Stimulated activated CD8-positive, alpha-beta memory T cell treated with anti-CD3 and anti-CD28 coated beads, Interleukin-2, amount 100 ng/mL, for 1 hour (primary cell): ENCODE data around the gene SMTNL1.

Source experiments
- DNase-seq, 2 donors: peaks; one replicate each; pipeline ENCODE4 v3.0.0-alpha.2; 2020; ENCODE audit warnings: low read depth in 2 of 2

SMTNL1 gene, protein sequence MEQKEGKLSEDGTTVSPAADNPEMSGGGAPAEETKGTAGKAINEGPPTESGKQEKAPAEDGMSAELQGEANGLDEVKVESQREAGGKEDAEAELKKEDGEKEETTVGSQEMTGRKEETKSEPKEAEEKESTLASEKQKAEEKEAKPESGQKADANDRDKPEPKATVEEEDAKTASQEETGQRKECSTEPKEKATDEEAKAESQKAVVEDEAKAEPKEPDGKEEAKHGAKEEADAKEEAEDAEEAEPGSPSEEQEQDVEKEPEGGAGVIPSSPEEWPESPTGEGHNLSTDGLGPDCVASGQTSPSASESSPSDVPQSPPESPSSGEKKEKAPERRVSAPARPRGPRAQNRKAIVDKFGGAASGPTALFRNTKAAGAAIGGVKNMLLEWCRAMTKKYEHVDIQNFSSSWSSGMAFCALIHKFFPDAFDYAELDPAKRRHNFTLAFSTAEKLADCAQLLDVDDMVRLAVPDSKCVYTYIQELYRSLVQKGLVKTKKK

GRCh38 chr11:57536947-57537619 is at the start of gene SMTNL1:
Gene SMTNL1 (plus strand): TSS chr11:57537595. CDS start chr11:57542643, 5,048 bp downstream.
- DNase-seq: no peak

DNA sequence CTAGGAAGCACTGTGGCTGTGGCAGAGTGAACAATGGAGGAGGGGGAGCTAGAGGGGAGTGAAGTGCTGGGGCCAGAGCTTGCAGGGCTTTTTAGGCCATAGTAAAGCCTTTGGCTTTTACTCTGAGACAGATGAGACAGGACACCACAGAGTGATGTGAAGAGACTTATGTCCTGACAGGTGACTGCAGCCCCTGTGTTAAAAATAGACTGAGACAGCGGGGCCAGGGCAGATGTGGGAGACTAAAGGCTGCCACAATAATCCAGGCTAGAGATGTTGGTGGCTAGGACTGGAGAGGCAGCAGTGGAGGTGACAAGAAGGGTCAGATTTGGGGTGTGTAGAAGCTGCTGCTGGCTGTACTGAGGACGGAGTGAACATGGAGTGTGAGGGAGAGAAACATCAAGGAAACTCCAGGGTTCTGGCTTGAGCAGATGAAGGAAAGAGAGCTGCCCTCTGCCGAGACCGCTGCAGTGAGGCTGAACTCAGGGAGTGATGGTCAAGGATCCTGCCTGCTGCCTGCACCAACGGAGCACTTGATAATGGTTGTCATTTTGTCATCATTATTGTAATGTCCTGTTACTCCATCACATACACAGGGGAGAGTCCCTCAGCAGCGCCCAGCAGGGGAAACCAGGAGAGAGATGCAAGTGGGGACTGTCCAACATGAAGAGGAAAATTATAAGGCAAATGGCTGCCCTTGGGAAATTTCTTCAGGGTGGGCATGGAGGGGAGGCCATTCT is 49.3 kb upstream of the SMTNL1 start:
- no peak for DNase-seq

DNA sequence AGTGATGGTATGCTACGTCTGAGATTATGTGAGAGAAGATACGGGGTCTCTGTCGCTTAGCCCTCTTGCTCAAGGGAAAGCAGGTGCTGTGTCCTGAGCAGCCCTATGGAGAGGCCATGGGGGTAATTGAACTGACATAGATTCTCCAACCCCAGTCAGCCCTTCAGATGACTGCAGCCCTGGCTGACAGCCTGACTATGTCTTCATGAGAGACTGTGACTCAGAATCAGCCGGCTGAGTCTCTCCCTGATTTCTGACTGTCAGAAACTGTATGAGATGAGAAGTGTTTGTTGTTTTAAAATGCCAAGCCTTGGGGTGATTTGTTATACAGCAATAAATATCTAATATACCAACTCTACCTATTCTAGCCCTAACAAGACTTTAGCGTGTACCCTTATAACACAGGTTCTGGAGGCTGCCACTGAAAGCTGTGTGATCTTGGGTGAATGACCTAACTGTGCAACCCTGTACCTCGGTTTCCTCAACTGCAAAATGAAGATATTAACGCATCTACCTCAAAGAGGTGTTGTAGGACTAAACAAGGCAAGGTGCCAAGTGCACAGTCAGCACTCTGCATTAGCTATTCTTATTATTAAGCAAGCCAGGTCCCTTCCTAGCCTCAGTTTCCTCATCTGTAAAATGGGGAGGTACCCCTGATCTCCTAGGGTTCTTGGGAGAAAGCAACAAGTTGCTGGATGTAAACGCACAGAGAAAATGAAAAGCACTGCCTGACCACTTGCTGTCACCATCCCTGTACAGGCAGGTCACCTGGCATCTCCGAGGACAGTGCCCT is 46.7 kb upstream of the SMTNL1 start:
- DNase-seq: no peak

DNA sequence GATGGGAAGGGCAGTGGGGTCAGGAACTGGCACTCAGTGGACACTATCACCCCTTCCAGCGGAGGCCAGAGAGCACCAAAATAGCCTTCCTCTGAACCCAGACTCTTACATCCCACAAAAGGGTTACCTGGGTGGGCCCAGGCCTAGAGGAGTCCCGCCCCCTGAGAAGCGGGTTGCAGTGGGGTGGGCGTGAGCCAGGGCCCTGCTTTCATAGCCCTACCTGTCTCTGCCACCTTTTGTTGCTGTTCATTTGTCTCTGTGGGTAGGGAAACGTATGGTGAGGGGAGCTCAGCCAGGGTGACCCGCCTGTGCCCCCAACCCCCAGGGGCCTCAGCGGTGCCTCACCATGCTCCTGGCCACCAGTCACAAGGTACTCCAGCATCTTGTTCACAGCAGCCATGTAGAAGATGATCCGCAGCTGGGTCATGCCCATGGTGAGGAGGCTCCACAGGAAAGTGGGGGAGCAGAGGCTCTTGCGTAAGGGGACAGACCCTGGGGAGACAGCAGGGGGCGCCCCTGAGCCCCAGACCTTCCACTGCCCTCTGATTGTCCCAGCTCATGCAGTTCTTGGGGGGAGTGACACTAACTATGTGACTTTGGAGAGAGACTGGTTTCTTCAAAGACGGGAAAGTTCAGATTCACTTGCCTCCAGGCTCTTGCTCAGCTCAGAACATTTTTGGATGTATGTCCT is 45.9 kb upstream of the SMTNL1 start:
- DNase-seq: no peak

- DNase-seq: peak; percentile 50 to 54
Observed at GRCh38 chr11:57493507-57494503, 43.6 kb upstream of the SMTNL1 start.

- DNase-seq: no peak
Observed at GRCh38 chr11:57496109-57496820, 41.1 kb upstream of the SMTNL1 start.

- DNase-seq: no peak
Observed at GRCh38 chr11:57497303-57498247, 39.8 kb upstream of the SMTNL1 start.

- no peak for DNase-seq
Observed at GRCh38 chr11:57498540-57498939, 38.9 kb upstream of the SMTNL1 start.

DNA sequence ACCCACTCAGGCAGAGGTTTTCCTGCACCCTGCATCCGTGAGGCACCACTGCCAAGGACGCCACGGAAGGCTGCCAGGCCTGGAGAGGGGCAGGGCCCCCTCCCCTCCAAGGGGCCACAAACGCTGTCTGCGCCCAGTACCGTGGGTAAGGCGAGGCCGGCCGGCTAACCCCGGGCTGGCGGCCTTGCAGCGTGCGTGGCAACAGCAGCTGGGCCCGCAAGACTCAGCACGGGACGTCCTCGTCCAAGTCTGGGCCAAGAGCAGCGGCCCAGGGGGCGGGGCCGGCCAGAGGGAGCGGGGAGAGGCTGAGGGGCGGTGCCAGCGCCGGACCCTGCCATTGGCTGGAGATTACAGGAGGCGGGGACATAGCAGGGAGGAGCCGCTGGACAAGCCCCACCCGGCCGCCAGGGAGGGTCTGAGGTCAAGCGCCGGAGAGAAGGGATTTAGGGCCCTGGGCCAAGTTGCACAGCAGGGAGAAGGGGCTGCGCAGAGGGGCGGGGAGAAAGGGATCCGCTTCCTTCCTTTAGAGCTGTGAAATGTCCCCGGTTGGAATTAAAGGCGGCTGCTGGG is 37.9 kb upstream of the SMTNL1 start:
- no peak for DNase-seq

GRCh38 chr11:57499983-57500461 is 37.4 kb upstream of the SMTNL1 start:
- no peak for DNase-seq

DNA sequence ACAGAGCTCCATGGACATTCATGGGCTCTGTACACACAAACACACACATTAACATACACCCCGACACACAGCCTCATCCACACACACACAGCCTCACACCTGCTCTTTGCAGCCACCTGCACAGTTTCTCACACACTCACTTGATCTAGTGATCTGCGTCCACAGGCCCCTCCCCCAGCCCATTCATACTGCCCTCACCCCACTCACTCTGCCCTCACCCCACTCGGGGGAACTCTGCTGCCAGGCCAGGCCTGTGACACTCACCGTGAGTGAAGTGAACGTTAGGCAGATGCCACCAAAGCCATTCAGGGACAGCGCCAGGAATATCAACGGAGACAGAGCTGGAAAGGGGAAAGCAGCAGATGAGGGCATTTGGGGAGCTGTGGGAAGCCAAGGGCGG is 36.9 kb upstream of the SMTNL1 start:
- DNase-seq: no peak

DNA sequence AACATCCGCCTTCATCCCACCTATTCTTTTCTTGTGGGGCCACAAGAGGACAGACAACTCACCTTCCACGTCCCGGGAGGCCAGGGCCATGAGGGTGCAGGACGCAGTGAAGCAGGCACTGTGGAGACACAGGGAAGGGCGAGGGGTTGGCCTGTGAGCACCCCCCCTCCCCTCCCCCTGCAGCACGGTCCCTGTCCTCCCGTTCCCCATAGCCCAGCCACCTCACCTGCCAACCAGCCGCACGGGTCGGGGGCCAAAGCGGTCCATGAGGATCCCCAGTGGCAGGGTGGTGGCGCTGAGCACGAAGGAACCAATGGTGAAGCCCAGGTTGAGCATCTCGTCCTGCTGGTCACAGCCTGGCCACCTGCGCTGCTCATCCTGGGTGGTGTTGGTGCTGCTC is 36.5 kb upstream of the SMTNL1 start:
- DNase-seq: no peak

GRCh38 chr11:57501953-57502352 is 35.4 kb upstream of the SMTNL1 start:
- no peak for DNase-seq

GRCh38 chr11:57502376-57502775 is 35.0 kb upstream of the SMTNL1 start:
- no peak for DNase-seq

DNA sequence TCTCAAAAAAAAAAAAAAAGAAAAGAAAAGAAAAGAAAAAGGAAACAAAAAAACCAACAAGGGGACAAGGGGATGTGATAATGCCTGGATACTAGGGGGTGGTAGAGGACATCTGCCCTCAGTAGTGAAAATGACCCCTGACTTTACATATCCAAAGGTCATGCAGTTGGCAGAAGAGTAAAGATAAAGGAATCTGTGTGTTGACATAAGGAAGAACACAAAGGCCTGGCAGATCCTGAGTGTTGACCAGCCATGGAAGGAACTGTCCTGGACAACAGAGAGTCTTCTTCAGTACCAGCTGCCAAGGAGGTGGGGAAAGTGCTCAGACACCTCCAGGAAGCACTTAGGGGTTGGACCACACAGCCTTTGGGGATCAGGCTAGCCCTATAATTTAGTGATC is 34.5 kb upstream of the SMTNL1 start:
- no peak for DNase-seq

GRCh38 chr11:57504511-57504910 is 32.9 kb upstream of the SMTNL1 start:
- no peak for DNase-seq

DNA sequence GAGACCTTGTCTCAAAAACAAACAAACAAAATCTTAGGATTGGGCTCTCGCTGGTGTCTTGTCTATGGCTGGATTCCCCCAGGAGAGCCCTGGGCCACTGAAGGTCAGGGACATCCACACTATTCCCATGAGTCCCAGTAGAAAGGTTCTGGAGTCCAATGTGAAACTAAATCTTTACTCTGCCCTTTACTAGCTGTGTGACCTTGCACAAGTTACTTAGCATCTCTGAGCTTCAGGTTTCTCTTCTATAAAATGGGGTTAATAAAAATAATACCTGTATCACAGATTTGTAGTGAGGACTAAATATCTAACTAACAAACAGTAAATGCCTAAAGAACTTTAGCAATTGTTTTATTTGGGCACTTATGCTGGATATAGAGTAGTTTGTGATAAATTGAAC is 30.9 kb upstream of the SMTNL1 start:
- no peak for DNase-seq
